NCI-H748 treated with DMSO at 0.1 percent for 48 hours (cell line): Measurements from ENCODE around the gene MAPKBP1.

Experiments used
- DNase-seq: peaks from one replicate; lab custom pipeline; 2025; lab: John Stamatoyannopoulos, UW

MAPKBP1 gene

GRCh38 chr15:41806291-41807181 is 32.3 kb downstream of the MAPKBP1 start:
- DNase-seq, result no peak

DNA sequence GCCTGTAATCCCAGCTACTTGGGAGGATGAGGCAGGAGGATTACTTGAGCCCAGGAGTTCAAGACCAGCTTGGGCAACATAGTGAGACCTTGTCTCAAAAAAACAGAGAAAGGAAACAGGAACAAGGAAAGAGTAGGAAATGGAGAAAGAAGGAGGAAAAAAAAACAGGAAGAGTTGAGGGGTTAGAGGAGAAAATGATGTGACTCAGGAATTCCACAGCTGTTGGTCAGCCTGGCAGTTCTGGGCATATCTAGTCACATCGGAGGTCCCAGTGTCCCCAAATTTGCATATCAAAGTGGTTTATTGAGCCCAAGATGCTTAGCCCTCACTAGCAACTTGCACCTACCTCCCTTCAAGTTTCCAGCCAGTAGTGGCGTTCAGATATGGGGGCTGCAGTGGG is 34.8 kb downstream of the MAPKBP1 start:
- no peak for DNase-seq

GRCh38 chr15:41809526-41810220 is 35.4 kb downstream of the MAPKBP1 start:
- DNase-seq, result no peak

DNA sequence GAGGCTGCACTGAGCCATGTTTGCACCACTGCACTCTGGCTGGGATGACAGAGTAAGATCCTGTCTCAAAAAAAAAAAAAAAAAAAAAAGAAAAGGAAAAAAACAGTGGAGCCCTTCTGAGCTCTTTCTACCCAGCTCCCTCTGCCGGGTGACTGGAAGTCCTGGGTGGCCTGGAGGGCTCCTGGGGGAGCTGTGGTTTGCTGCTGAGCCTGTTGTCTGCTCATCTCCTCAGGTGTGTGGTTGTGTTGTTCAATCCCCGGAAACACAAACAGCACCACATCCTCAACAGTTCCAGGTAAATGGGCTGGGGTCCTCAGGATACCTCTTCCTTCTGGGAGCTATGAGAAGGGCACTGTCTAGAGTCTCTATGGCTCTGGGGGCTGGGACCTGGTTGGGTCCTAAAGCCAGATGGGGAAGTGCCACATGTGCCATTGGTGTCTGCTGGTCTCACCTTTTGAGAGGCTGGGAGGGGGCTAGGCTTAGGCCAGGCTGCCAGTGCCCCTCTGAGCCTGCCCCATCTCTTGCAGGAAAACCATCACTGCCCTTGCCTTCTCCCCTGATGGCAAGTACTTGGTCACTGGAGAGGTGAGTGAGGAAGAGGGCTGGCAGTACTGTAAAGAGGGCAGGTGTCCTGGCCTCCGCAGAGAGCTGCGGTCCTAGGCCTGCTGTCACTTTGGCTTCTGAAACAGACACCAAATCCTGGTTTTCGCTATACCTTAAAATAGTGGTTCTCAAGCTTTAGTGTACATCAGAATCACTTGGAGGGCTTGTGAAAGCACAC is 36.6 kb downstream of the MAPKBP1 start:
- no peak for DNase-seq

- DNase-seq, result no peak
Measured at GRCh38 chr15:41811432-41812195, 37.3 kb downstream of the MAPKBP1 start.

- DNase-seq, result no peak
Measured at GRCh38 chr15:41812820-41813375, 38.6 kb downstream of the MAPKBP1 start.

GRCh38 chr15:41813426-41813825 is 39.1 kb downstream of the MAPKBP1 start:
- no peak for DNase-seq

- no peak for DNase-seq
Measured at GRCh38 chr15:41814534-41814933, 40.2 kb downstream of the MAPKBP1 start.

- DNase-seq, result no peak
Measured at GRCh38 chr15:41816788-41817187, 42.5 kb downstream of the MAPKBP1 start.

DNA sequence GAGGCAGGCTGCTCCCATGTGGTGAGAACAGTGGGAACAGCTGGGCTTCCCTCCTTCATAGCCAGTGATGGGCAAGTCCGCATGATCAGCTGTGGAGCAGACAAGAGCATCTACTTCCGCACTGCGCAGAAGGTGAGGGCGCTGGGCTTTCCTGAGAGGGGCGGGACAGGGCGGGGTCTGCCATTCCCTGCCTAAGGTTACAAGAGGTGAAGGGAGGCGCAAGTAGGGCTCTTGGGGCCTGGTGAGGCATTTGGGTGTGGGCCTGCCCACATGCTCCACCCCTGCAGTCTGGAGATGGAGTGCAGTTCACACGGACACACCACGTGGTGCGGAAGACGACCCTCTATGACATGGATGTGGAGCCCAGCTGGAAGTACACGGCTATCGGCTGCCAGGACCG is 43.0 kb downstream of the MAPKBP1 start:
- DNase-seq, result no peak

DNA sequence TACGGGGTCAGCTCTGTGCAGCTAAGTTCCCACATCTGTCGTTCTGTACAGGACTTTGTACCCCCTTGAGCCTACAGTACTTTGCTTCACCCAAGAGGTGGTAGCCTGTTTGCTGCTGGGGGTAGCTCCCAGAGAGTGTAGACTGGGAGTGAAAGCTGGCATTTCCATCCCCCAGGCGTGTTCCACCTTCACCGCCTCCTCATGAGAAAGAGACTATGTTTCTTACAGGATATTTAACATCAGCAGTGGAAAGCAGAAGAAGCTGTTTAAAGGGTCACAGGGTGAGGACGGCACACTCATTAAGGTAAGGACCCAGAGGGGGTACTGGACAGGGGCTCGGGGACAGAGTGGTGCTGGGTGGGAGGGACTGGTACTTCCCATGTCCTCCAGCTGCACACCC is 43.5 kb downstream of the MAPKBP1 start:
- DNase-seq, result no peak

DNA sequence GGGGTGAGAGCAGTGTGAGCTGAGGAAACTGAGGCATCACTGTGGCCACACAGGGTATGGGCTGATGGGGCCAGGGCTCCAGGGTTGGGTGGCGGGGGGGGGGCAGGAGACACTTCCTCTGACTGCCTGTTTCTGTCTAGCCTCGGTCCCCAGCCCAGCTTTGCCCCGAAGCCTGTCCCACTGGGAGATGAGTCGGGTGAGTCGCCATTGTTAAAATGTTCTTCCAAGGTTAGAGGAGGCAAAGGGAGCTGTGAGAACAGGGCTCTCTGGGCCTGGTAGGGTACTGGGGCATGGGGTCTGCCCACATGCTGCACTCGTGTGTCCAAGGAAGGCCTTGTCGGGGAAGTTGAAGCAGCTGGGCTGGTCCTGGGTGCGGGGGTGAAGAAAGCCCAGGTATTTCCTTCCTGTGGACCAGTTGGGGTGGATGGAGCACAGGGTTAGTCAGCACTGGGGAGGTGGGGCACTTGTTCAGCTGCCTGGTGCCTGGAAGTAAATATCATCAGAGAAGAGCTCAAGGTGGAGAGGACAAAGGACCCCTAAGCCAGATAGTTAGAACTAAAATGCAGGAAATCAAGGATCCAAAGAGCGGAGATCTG is 45.3 kb downstream of the MAPKBP1 start:
- DNase-seq, result no peak

- DNase-seq, result no peak
Measured at GRCh38 chr15:41820791-41821423, 46.6 kb downstream of the MAPKBP1 start.

DNA sequence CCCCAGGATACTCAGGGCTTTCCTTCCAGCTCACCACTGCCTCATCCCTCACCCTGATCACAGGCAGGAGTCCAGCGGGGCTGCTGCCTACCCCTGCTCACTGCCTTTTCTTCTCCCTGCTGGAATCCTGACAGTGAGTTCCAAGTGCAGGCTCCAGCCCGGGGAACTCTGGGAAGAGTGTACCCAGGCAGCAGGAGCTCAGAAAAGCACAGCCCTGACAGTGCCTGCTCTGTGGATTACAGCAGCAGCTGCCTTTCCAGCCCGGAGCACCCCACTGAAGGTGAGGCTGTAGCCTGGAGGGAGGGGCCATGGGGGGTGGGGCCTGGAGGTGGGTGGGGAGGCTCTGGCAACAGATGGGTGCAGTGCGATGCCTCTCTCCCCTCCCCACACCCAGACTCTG is 47.5 kb downstream of the MAPKBP1 start:
- no peak for DNase-seq

- no peak for DNase-seq
Measured at GRCh38 chr15:41822471-41822870, 48.2 kb downstream of the MAPKBP1 start.

GRCh38 chr15:41822957-41823356 is 48.7 kb downstream of the MAPKBP1 start:
- no peak for DNase-seq

- DNase-seq, result no peak
Measured at GRCh38 chr15:41823502-41823901, 49.2 kb downstream of the MAPKBP1 start.

DNA sequence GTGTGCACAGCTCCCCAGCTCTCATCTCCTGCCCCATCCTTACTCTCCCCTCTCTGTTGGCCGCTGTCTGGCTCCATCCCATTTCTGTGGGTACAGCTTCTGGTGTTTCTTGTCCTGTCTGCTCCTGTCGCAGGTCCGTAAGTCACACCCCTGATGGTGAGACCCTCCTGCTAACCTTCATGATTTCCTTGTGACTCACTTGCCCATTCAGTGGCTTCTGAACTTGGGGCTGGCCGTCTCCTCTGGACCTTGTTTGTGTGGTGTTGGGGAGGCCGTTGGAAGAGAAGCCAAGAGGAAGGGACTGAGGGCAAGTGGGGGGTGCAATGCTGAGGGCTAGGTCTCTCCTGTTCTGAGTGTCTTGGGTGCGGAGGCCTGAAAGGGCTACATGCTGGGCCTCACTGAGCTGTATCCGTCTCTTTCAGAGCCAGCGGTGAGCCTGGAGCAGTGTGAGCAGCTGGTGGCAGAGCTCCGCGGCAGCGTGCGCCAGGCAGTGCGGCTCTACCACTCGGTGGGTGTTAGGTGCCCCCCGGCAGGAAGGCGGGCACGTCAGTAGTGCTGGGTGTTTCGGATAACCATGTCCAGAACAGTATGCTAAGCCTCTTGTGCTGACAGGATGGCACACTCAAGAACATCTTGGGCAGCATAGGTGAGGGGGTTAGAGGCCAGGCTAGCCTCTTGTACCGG is 49.9 kb downstream of the MAPKBP1 start:
- no peak for DNase-seq

- DNase-seq, result no peak
Measured at GRCh38 chr15:41825145-41825544, 50.9 kb downstream of the MAPKBP1 start.
